ENCODE measurements around the gene ERN1. TPM values are rescaled to one million over a fixed set of nuclear protein-coding genes. Genes with fewer than 3 reads are reported as not detected.

Gene ERN1
- polyA plus RNA-seq, 3 donors from 2014 or later, result 30.7 to 52.9 (median 31.3) TPM

DNA sequence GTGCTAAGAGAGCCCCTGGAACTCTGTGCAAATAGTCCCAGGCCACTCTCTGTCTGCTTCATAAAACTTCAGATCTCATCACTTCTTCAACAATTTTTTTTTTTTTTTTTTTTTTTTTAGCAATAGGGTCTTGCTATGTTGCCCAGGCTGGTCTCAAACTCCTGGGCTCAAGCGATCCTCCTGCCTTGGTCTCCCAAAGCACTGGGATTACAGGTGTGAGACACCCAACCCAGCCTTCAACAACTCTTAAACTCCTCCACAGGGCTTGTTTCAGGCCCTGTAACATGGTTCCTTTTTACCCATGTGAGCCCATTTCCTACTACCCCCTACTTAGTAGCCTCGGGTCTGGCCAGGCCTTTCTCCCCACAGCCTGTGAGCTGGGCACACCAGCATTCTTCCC is 70.2 kb downstream of the ERN1 start:
- Mint-ChIP-seq H3K36me3 (peaks cover 49 to 86% (median 51%) of the 10 kb centered on the region in 3 donors), H3K27ac (peak overlapping the region; percentile 82 to 100 (median 98)), H3K27me3 (ENCODE audit: low read depth in 3 of 3) (peaks cover 7 to 11% (median 8%) of the 10 kb centered on the region in 3 donors), H3K4me3 (peak overlapping the region; percentile 53 to 84 (median 67)), H3K9me3 (no peaks in the 10 kb centered on the region), H3K4me1 (peaks cover 86 to 97% of the 10 kb centered on the region in 2 donors)
- no peak for DNase-seq

DNA sequence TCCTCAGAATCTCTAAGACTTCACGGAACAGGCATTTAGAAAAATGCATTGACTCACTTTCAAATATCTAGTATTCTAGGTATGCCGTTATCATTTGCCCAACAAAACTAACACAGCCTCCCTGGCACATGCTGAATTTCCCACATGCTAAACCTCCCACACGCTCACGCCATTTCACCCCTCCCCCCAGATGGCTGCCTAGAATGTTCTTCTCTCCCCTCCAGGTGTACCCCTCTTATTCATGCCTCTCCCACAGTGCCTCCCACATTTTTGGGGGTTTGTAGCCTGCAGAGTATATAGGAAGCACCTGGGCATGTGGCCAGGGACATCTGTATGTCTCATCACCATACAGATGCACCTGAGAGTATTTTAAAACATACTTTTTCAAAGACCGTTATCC is 71.3 kb downstream of the ERN1 start:
- Mint-ChIP-seq H3K4me3 (peak overlapping the region in 3 of 5 donors; percentile 7 to 21 (median 16)), H3K9me3 (no peaks in the 10 kb centered on the region), H3K4me1 (peaks cover 76 to 89% of the 10 kb centered on the region in 2 donors), H3K27ac (peak overlapping the region; percentile 2 to 100 (median 92)), H3K27me3 (ENCODE audit: low read depth in 3 of 3) (peaks cover 0 to 8% (median 5%) of the 10 kb centered on the region in 3 donors), H3K36me3 (peaks cover 40 to 82% (median 42%) of the 10 kb centered on the region in 3 donors)
- DNase-seq, result no peak

DNA sequence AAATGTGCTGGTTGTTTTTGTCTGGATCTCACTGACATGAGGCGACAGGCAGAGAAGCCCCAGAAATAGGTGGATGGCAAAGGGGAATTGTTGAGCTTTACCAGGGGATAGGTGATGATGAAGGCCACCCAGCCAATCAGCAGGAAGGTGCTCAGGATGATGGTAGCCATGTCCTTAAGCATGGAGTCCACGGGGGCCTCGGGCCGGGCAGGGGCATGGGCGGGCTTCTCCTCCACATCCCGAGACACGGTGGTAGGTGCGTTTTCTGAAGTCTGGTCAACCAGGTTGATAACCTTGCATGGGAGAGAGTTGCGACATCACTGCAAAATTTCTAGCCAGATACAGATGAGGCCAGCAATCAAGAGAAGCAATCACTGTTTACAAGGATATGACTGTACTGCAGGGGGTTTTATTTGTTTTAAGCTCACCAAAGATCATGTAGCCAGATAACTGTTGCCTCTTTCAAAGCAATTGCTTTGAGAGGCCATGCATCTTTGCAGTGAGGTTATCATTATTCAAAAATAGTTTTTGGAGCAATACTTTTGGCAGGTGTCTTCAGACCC is 72.2 kb downstream of the ERN1 start:
- H3K27ac Mint-ChIP-seq, result peak overlapping the region; percentile 58 to 93 (median 86)
- peaks cover 68 to 88% of the 10 kb centered on the region in 2 donors for H3K4me1 Mint-ChIP-seq
- peaks cover 43 to 81% (median 46%) of the 10 kb centered on the region in 3 donors for H3K36me3 Mint-ChIP-seq
- H3K4me3 Mint-ChIP-seq, result no peak overlapping the region
- H3K27me3 Mint-ChIP-seq (ENCODE audit: low read depth in 3 of 3), result peaks cover 0 to 8% (median 5%) of the 10 kb centered on the region in 3 donors
- H3K9me3 Mint-ChIP-seq, result no peaks in the 10 kb centered on the region
- no peak for DNase-seq

DNA sequence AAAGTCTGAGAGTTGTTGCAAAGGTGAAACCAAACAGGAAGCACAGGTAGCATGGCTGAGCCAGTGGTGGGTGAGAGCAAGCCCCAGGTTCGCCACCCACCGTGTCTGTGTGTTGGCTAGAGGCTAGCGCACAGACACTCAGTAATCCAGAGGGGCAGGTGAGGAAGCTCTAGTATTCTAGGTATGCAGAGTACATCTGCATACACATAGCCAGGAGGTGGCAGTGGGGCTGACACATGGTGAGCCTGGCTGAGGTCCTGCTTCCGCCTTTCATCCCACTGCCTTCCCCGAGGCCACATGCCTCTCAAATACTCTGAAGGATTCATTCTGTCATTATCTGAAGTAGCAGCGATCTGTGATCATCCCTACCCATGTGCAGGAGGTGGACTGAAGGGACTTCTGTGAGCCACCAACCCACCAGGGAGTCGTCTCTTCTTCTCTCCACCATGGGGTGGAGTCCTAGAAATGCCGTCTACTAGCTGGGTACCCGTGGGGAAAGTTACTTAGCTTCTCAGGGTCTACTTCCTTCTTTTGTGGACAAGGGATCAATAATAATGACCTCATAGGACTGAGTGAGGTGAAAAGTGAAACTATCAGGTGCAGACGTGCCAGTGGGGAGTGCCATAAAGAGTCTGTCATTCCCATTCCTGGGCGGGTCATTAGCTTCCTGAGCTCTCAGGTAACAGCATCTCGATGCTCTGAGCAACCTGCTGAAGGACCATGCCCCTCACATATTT is 73.5 kb downstream of the ERN1 start:
- DNase-seq, result no peak
- no peaks in the 10 kb centered on the region for H3K9me3 Mint-ChIP-seq
- H3K27ac Mint-ChIP-seq, result peak overlapping the region; percentile 58 to 93 (median 88)
- H3K4me3 Mint-ChIP-seq, result peak overlapping the region; percentile 1 to 42 (median 29)
- peaks cover 44 to 87% (median 52%) of the 10 kb centered on the region in 3 donors for H3K36me3 Mint-ChIP-seq
- H3K4me1 Mint-ChIP-seq, result peaks cover 65 to 87% of the 10 kb centered on the region in 2 donors
- peaks cover 0 to 8% (median 5%) of the 10 kb centered on the region in 3 donors for H3K27me3 Mint-ChIP-seq (ENCODE audit: low read depth in 3 of 3)

DNA sequence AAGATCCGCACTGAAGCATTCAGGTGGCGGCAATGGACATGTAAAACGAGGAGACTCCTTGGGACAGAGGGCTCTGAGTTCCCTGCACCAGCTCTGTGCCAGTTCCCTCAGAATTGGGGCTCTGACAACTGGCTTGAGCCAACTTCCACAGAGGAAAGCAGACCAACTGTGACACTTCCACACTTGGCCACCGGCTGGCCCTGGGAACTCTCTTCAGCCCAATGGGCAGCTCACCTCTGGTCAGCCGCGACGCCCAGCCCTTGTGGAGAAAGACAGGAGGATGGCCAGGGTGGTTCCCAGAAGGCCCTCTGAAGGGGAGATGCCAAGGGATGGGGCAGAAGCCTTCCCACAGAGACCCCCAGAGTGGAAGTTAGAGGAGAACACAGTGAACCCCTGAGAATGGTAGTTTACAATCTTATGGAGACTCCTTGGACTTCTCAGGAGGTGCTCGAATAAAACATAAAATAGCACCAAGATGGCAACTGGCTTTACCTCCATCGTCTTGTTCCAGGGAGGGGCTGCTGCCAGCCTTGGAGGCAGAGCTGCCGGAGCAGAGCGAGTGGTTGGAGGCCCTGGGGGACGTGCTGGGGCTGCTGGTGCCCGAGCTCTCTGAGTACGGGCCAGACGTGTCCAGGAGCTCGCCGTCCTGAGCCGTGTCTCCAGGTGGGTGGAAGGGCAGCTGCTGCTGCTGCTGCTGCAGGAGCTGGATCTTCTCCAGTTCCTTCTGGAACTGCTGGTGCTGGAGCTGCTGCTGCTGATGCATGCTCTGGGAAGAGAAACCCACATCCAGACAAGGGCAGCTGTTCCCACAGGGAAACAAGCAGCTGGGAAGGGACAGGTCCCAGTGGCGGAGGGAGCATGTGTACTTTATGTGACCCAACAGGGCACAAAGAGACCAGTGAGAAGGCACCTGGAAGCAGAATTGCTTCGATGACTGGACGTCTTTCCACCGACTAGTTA is 74.5 kb downstream of the ERN1 start:
- DNase-seq, result no peak
- Mint-ChIP-seq H3K4me3 (no peak overlapping the region), H3K36me3 (peaks cover 50 to 87% (median 51%) of the 10 kb centered on the region in 3 donors), H3K27ac (peak overlapping the region; percentile 46 to 93 (median 88)), H3K9me3 (no peaks in the 10 kb centered on the region), H3K27me3 (ENCODE audit: low read depth in 3 of 3) (peaks cover 0 to 11% (median 5%) of the 10 kb centered on the region in 3 donors), H3K4me1 (peaks cover 65 to 87% of the 10 kb centered on the region in 2 donors)

DNA sequence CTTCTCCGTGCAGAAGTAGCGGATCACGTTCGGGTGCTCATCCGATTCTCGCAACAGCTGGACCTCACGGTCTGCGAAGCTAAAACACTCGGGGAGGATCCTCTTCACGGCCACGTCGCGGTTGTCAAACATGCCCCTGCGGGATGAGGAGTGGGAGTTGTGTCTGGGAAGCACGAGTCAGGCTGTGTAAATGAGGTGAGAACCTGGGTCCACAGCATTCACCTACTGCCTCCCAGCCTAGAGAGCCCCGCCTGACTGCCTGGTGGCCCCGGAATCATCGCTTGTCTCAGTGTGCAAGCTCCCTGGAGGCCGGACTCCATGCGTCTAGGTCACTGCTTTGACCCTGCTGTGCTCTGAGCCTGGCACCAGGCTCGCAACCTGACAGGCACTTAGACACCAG is 75.6 kb downstream of the ERN1 start:
- no peaks in the 10 kb centered on the region for H3K9me3 Mint-ChIP-seq
- peaks cover 0 to 9% (median 2%) of the 10 kb centered on the region in 3 donors for H3K27me3 Mint-ChIP-seq (ENCODE audit: low read depth in 3 of 3)
- no peak overlapping the region for H3K4me3 Mint-ChIP-seq
- peaks cover 40 to 87% (median 51%) of the 10 kb centered on the region in 3 donors for H3K36me3 Mint-ChIP-seq
- peak overlapping the region; percentile 34 to 92 (median 72) for H3K27ac Mint-ChIP-seq
- peaks cover 65 to 87% of the 10 kb centered on the region in 2 donors for H3K4me1 Mint-ChIP-seq
- DNase-seq, result no peak

DNA sequence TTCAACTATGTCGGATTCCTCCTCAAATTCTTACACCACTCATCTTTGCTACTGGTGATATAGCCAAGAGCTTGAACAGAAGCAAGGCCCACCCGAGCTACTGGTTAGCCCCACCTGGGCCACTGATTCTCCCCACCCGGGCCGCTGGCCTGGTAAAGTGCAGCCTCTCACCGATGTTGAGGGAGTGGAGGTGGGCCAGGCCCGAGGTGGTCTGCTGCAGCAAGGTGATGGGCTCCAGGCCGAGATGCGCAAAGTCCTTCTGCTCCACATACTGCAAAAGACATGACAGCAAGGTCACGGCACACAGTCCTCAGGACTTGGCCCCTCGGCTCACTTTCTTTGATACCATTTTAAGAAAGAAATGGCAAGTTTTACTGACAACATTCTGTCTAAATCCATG is 76.8 kb downstream of the ERN1 start:
- H3K27ac Mint-ChIP-seq, result peak overlapping the region; percentile 69 to 98 (median 88)
- H3K9me3 Mint-ChIP-seq, result no peaks in the 10 kb centered on the region
- DNase-seq, result no peak
- H3K27me3 Mint-ChIP-seq (ENCODE audit: low read depth in 3 of 3), result peaks cover 0 to 7% (median 2%) of the 10 kb centered on the region in 3 donors
- H3K4me1 Mint-ChIP-seq, result peaks cover 63 to 84% of the 10 kb centered on the region in 2 donors
- peaks cover 32 to 78% (median 44%) of the 10 kb centered on the region in 3 donors for H3K36me3 Mint-ChIP-seq
- H3K4me3 Mint-ChIP-seq, result no peak overlapping the region

DNA sequence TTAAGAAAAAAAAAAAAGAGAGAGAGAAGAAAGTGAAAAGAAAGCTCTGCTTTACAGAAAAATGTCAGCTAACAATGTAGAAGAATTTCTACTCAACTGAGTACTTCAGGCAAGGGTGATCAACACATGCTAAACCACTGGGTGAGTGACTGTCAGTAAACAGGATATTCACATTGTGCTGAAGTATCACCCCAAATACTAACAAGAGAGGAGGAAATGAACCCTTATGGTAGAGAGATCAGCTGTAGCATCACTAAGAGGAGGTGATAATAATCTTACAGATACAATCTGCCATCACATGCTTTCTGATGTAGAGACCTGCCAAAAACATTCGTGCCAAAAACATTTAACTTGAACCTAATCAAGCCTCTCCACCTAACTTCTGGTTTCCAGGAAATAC is 78.8 kb downstream of the ERN1 start:
- Mint-ChIP-seq H3K27ac (peak overlapping the region; percentile 87 to 99 (median 98)), H3K4me3 (peak overlapping the region; percentile 46 to 78 (median 75)), H3K27me3 (ENCODE audit: low read depth in 3 of 3) (peaks cover 0 to 7% (median 2%) of the 10 kb centered on the region in 3 donors), H3K36me3 (peaks cover 34 to 79% (median 50%) of the 10 kb centered on the region in 3 donors), H3K9me3 (no peaks in the 10 kb centered on the region), H3K4me1 (peaks cover 50 to 68% of the 10 kb centered on the region in 2 donors)
- DNase-seq, result peak; percentile 66 to 79 (median 76)

DNA sequence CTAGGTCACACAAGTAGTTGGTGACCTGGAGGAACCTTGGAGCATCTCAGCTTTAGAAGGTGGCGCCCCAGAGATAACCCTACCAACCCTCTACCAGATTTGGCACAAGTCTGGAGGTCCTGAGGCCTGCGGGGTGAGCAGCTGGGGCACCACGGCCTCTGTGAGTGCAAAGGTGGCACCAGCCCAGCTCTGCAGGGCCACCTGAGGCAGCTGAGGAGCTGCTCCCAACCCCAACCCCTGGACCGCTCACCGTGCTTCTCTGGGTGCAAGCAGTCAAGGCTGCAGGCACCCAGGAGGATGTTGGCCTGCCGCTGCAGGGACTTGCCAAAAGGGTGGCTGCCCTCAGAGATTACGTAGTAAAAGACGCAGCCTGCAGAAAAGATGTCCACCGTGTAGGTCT is 81.1 kb downstream of the ERN1 start:
- Mint-ChIP-seq H3K36me3 (peaks cover 46 to 84% (median 57%) of the 10 kb centered on the region in 3 donors), H3K27me3 (ENCODE audit: low read depth in 3 of 3) (peaks cover 0 to 5% (median 1%) of the 10 kb centered on the region in 3 donors), H3K4me1 (peaks cover 41 to 56% of the 10 kb centered on the region in 2 donors), H3K9me3 (no peaks in the 10 kb centered on the region), H3K27ac (peak overlapping the region; percentile 76 to 99 (median 94)), H3K4me3 (peak overlapping the region in 1 of 5 donors; percentile 40)
- no peak for DNase-seq

DNA sequence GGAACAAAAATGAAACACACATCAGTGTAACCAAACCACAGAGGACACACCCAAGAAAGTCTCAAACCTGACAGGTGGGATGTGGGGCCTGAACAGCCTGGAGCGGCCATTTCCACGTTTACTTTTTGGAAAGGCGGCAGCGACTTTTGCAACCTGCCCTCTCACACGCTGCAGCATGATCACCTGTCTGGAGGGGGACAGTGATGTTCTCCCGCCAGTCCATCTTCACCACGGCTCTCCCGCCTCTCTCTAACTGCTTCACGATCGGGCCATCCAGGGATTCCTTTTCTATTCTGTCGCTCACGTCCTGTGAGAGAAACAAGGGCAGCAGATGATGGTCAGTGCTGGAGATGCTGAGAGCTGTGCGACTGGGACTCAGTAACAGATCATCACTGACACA is 84.8 kb downstream of the ERN1 start:
- H3K4me3 Mint-ChIP-seq, result no peak overlapping the region
- peak overlapping the region in 3 of 6 donors; percentile 27 to 64 (median 40) for H3K27ac Mint-ChIP-seq
- H3K36me3 Mint-ChIP-seq, result peaks cover 53 to 74% (median 56%) of the 10 kb centered on the region in 3 donors
- peaks cover 1 to 6% (median 2%) of the 10 kb centered on the region in 3 donors for H3K27me3 Mint-ChIP-seq (ENCODE audit: low read depth in 3 of 3)
- DNase-seq, result no peak
- peaks cover 21 to 36% of the 10 kb centered on the region in 2 donors for H3K4me1 Mint-ChIP-seq
- no peaks in the 10 kb centered on the region for H3K9me3 Mint-ChIP-seq

DNA sequence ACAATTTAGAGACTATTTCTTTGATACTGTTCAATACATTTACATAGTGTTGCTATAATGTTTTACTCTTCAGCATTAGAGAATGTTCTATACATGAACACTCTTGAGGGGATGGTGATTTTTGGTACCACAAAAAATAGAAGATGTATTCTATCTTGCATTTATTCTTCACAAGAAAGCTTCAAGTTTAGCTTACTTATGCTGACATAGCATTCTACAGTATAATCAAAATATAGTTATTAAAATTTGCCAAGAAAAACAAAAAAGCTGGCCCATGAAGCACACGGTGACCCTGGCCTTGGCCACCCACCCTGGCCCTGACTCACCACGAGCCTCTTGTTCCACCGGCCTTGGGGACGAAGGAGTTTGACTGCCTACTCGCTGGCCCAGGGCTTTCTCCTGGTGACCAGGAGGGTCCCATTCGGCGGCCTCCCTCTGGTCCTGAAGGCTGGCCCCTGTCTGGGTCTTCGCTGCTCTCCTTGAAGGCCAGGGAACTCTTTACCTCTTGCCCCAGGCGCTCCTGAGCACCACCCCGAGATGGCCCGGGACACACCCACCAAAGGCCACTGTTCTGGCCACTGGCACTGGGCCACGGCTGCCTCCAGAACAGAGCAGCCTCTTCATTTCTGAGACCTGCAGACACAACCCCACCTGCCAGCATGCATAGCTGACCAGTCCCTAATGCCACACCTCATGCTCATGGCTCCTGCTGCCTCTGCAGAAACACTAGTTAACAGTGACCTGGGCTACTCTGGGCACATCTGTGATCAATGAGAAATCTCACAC is 87.1 kb downstream of the ERN1 start:
- H3K36me3 Mint-ChIP-seq, result peaks cover 54 to 73% (median 57%) of the 10 kb centered on the region in 3 donors
- H3K4me3 Mint-ChIP-seq, result no peak overlapping the region
- peaks cover 0 to 7% (median 2%) of the 10 kb centered on the region in 3 donors for H3K27me3 Mint-ChIP-seq (ENCODE audit: low read depth in 3 of 3)
- peak overlapping the region in 2 of 6 donors; percentile 14 to 58 for H3K27ac Mint-ChIP-seq
- no peak for DNase-seq
- H3K4me1 Mint-ChIP-seq, result peaks cover 6 to 28% of the 10 kb centered on the region in 2 donors
- no peaks in the 10 kb centered on the region for H3K9me3 Mint-ChIP-seq

DNA sequence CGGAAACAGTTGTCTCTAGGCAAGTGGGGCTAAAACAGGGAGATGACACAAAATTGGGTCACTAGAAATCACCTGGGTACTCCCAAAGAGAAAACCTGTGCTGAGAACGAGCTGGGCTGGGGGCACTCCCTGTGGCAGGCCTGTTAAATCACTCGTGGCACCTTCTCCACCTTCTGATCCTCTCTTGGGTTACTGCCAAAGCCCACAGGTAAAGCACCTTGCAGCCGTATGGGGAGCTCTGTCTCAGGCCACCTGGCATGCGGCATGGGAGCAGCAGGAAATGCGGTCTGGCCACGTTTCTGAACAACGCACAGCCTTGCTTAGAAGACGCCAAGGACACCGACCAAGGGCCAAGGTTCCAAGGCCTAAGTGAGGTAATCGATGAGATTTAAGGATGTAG is 88.0 kb downstream of the ERN1 start:
- Mint-ChIP-seq H3K9me3 (no peaks in the 10 kb centered on the region), H3K4me3 (peak overlapping the region in 1 of 5 donors; percentile 22), H3K27ac (peak overlapping the region; percentile 38 to 83 (median 77)), H3K4me1 (peaks cover 6 to 26% of the 10 kb centered on the region in 2 donors), H3K36me3 (peaks cover 54 to 70% (median 55%) of the 10 kb centered on the region in 3 donors), H3K27me3 (ENCODE audit: low read depth in 3 of 3) (peaks cover 0 to 7% (median 5%) of the 10 kb centered on the region in 3 donors)
- DNase-seq, result no peak
